ENCODE results near the gene CGB3.
"Not testable (repeated sequence)": the region's sequence is repeated elsewhere in the genome, so short reads cannot be mapped to it uniquely, and the experiment has no call there.

CGB3 gene

DNA sequence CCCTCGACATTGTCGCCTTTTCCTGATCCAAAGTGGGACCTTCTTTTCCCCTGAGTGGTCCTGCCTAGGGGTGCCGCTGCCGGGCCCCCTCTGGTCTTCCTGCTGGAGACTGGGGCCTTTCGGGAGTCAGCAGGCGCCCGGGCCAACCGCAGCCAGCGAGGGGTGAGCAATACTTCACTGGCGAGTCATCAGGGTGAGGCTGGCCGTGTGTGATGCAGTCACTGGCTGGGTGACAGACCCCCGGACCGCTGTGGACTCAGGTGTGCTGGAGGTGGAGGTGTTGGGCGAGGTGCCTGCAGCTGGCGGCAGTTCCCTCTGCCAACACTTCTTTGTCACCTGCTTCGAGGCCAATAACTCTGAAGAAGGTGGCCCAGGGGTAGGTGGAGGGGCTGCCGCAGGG is 18.0 kb upstream of the CGB3 start:
- DNase-seq: no peak

DNA sequence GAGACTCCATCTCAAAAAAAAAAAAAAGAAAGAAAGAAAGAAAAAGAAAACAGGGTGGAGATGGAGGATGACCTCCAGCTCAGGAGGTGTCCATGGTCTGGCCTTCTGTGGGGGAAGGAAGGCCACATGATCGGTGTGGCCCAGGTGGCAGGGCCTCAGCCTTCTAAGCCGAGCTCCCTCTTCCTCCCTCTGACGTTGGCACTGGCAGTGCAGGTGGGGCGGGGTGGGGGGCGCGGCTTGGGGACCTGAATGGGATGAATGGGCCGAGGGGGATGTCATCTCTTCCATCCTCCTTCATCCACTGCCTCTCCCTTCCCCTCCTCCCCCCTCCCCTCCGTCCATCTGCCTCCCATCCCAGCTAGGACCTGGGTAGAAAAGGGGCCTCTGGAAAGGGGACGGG is 15.6 kb upstream of the CGB3 start:
- DNase-seq: not testable (repeated sequence)

DNA sequence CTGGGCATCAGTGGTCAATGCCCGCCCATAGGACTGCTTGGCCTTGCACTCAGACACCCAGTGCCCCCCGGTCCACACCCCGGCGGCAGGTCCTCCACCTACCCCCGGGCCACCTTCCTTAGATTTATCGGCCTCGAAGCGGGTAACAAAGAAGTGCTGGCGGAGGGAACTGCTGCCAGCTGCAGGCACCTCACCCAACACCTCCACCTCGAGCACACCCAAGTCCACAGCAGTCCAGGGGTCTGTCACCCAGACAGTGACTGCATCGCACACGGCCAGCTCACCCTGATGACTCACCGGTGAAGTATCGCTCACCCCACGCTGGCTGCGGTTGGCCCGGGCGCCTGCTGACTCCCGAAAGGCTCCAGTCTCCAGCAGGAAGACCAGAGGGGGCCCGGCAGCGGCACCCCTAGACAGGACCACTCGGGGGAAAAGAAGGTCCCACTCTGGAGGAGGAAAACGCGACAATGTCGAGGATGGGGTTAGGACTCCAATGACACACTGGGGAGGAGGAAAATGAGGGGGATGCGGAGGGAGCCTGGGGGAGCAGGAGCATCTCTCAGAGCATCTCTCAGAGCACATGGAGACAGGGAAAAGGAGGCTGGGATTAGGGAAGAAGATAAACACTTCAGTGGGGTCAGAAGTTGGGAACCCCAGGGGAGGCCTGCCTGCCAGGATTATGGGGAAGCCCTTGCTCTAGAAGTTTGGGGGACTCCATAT is 14.6 kb upstream of the CGB3 start:
- not testable (repeated sequence) for DNase-seq

DNA sequence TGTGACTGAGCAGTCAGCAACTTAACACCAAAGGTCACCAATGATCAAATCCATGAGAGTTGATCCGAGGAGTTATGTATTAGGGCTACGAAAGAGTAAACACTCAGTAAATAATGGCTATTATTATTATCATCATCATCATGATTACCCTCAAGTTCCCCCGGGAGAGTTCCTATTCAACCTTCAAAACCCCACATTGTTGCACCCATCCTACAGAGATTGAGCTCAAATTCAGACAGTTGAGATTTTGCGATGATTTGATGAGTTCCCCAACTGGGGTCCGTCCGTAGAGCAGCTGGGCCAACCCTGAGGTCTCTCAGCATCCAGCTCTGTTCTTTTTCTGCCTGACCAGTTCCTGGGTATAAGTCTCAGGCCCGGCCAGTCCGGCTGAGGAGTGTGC is 14.0 kb upstream of the CGB3 start:
- not testable (repeated sequence) for DNase-seq

DNA sequence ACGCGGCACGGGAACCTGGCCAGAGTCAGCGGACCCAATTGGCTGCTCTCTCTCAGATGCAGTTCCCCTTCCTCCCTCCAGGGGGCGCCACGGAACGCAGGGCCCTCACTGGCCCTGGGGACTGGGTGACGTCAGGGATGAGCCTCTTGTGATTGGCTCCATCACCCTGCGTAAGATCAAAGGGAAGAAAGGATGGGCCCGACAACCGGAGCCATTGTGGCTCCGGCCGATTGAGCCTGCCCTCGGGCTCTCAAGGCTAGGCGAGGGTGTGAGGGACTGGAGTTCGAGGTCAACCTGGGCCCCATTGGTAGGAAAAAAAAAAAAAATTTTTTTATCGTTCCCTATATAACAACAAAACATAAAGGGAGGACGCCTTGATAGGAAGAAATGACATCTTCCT is 12.7 kb upstream of the CGB3 start, which contains the start of gene CGB1:
Gene CGB1, minus strand, starts transcription at position 81 of the 400 bp plus-strand sequence. CDS start 184 bp downstream, outside the sequence.
- not testable (repeated sequence) for DNase-seq

DNA sequence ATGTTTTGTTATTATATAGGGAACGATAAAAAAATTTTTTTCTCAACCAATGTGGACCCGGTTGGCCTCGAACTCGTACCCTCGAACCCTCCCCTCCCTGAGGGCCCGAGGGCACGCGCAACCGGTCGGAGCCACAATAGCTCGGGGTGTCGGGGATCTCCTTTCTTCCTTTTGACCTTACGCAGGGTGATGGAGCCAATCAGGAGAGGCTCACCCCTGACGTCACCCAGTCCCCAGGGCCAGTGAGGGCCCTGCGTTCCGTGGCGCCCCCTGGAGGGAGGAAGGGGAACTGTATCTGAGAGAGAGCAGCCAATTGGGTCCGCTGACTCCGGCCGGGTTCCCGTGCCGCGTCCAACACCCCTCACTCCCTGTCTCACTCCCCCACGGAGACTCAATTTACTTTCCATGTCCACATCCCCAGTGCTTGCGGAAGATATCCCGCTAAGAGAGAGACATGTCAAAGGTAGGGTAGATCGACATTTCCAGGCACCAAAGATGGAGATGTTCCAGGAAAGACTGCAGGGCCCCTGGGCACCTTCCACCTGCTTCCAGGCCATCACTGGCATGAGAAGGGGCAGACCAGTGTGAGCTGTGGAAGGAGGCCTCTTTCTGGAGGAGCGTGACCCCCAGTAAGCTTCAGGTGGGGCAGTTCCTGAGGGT is 7.6 kb upstream of the CGB3 start, which contains the start of gene CGB2:
Gene CGB2, plus strand, starts transcription at position 249 of the 660 bp plus-strand sequence. Its CDS starts 206 bp downstream, at position 455.
- not testable (repeated sequence) for DNase-seq

DNA sequence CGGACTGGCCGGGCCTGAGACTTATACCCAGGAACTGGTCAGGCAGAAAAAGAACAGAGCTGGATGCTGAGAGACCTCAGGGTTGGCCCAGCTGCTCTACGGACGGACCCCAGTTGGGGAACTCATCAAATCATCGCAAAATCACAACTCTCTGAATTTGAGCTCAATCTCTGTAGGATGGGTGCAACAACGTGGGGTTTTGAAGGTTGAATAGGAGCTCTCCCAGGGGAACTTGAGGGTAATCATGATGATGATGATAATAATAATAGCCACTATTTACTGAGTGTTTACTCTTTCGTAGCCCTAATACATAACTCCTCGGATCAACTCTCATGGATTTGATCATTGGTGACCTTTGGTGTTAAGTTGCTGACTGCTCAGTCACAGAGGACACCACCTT is 6.2 kb upstream of the CGB3 start:
- DNase-seq: not testable (repeated sequence)

DNA sequence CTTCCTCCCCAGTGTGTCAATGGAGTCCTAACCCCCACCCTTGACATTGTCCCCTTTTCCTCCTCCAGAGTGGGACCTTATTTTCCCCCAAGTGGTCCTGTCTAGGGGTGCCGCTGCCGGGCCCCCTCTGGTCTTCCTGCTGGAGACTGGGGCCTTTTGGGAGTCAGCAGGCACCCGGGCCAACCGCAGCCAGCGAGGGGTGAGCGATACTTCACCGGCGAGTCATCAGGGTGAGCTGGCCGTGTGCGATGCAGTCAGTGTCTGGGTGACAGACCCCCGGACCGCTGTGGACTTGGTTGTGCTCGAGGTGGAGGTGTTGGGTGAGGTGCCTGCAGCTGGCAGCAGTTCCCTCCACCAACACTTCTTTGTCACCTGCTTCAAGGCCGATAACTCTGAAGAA is 5.6 kb upstream of the CGB3 start:
- not testable (repeated sequence) for DNase-seq

DNA sequence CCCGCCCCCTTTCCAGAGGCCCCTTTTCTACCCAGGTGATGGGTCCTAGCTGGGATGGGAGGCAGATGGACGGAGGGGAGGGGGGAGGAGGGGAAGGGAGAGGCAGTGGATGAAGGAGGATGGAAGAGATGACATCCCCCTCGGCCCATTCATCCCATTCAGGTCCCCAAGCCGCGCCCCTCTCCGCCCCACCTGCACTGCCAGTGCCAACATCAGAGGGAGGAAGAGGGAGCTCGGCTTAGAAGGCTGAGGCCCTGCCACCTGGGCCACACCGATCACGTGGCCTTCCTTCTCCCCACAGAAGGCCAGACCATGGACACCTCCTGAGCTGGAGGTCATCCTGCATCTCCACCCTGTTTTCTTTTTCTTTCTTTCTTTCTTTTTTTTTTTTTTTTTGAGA is 4.6 kb upstream of the CGB3 start:
- DNase-seq: not testable (repeated sequence)

DNA sequence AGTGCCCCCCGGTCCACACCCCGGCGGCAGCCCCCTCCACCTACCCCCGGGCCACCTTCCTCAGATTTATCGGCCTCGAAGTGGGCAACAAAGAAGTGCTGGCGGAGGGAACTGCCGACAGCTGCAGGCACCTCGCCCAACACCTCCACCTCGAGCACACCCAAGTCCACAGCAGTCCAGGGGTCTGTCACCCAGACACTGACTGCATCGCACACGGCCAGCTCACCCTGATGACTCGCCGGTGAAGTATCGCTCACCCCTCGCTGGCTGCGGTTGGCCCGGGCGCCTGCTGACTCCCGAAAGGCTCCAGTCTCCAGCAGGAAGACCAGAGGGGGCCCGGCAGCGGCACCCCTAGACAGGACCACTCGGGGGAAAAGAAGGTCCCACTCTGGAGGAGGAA is 1.5 kb upstream of the CGB3 start:
- not testable (repeated sequence) for DNase-seq

DNA sequence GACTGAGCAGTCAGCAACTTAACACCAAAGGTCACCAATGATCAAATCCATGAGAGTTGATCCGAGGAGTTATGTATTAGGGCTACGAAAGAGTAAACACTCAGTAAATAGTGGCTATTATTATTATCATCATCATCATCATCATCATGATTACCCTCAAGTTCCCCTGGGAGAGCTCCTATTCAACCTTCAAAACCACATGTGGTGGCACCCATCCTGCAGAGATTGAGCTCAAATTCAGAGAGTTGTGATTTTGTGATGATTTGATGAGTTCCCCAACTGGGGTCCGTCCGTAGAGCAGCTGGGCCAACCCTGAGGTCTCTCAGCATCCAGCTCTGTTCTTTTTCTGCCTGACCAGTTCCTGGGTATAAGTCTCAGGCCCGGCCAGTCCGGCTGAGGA is 955 bp upstream of the CGB3 start:
- not testable (repeated sequence) for DNase-seq

DNA sequence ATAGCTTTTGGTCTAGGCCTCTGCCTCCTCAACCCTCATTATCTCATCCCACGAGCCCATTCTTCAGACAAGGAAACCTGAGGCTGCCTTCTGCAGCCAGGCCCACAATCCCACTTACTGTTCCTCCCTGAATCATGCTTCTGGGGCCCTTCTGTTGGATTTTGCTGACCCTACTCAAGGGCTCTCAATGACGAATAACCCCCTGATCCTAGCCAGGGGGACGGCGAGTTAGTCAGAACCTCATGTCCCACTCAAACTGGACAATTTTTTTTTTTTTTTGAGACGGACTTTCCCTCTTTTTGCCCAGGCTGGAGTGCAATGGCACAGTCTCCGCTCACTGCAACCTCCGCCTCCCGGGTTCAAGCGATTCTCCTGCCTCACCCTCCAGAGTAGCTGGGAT is 2.0 kb downstream of the CGB3 start:
- DNase-seq: no peak

DNA sequence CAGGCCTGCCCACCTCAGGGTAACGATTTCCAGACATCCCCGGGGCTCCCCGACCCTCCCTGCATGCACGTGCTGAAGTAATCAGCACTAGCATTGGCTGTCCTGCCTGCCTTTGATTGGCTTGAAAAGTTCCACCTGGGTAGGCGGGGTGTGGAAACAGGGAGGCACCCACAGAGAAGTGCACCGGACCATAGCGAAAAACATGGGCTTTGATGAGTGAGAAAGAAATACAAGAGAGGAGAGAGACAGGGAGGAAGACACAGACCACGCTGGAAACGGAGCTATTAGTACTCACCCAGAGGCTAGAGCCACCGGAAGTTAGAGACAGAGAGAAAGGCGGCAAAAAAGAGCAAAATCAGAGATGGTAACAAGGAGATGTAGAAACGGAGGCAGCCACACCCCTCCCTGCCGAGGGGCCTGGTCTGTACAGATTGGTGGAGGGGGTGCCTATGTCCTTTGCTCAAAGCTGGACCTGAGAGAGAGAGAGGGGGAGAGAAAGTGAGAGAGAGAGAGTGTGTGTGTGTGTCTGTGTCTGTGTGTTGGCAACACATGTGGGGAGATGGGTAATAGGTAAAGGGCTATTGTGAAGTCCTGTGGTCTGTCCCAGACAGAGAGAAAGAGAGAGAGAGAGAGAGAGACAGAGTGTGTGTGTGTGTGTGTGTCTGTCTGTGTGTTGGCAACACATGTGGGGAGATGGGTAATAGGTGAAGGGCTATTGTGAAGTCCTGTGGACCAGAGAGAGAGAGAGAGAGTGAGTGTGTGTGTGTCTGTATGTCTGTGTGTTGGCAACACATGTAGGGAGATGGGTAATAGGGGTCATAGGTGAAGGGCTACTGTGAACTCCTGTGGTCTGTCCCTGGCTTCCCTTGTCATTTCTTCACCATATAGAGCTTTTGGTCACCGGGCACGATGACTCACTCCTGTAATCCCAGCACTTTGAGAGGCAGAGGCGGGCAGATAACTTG is 2.9 kb downstream of the CGB3 start:
- DNase-seq: no peak

DNA sequence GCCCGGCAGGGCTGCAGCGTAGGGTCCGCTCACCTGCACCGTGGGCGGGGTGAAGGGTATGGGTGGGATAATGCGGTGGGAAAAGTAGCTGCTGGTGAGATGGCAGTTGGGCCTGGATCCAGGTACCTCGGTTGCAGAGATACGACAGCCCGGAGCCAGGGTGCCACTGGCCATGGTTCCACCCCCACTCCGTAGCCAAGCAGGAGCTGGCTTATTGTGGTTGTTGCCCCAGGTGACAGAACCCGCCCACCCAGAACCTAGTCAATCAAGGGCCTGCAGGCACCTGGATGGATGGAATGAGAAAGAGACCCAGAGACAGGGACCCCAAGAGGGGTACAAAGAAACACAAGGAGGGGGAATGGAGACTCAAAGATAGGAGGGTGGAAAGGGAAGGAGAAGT is 3.8 kb downstream of the CGB3 start:
- DNase-seq: no peak

DNA sequence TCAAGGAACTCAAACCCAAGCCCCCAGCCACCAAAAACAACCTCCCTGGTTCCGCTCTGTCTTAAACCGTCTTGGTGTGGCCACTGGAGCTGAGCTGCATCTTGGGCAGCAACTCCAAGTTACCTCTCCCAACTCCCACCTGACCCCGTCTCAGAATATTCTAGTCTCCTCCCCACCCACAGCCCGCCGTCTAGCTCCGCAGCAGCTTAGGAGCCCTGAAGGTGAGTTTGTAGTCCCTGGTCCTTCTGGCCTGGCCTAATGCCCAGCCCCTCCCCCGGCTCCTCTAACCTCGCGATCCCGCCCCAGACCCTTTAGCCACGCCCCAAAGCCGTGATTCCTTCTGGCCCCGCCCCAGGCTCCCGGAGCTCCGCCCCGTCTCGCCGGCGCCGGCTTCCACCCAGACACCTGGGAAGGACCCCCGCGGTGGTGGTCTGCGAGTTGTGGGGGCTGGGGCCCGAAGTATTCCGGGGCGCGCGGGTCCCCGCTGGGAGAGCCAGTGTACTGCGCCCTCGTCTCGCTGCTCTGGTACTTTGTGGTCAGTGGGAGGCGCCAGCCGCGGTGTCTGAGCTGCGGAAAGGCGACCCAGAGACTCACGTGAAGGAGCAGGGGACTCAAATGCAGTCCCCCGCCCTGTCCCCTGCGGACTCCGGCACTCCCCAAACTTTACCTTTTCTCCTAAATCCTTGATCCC is 4.7 kb downstream of the CGB3 start:
- DNase-seq: no peak

DNA sequence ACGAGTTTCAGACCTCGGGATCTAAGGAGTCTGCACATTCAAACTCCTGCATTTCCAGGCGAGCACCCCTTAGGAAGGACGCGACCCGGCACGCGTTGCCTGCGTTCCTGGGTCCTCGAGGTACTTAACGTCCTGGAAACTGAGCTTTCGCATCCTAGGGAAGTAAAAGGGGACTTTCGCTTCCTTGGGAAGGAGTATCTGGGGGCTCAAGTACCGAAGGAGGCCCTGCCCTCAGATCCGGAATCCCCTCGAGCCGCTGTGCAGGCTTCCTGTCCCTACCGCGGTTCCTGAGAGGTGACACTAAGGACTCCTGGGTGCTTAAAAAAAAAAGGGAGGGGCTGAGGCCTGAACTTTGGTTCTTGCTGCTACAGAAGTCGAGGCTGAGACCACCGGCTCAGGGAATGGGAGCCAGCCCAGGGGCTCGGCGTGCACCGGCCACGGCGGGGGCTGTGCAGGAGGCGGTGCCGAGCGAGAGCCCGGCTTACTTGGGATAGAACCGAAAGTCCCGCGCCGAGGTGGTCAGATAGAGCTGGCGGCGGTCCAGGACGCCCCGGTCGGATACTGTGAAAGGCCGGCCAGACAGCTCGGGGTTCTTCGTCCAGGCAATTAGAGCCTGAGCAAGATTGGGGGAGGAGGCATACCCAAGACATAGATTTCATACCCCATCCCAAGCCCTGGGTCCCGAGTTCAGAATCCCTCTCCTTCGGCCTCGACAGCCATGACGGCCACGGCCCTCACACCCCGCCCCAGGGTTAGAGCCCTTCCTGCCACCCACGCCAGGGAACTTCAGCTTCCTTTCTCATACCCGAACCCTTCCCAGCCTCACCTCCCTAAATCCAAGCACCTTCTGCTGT is 5.5 kb downstream of the CGB3 start:
- not testable (repeated sequence) for DNase-seq

DNA sequence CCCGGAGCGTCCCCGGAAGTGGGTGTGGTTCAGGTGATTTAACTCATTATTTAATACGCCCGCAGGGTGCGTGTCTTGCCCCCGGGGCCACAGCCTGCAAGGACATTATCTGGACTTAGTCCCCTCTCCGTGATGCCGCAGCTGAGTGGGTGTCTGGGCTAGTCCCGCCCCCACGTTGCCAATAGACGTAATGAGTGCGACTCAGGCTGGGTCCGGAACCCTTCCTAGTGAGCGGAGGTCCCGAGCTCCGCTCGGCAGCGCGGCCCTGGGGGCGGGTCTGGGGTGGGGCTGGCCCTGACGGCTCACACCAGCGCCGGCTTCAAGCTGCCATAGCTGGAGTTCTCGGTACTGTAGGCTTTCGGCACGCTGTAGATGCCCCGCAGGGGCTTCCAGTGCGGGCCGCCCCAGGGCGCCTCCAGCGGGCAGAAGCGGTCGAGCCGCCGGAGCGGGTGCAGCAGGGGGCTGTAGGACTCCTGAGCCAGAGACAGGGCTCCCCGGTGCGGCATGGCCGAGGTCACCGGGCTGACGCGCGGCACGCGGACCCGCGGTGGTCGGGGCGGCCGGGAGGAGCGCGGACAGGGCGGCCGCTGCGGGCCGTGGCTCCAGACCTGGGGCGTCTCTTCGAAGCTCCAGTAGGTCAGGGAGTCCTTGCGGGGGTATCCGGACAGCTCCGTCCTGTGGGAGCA is 6.3 kb downstream of the CGB3 start:
- no peak for DNase-seq

DNA sequence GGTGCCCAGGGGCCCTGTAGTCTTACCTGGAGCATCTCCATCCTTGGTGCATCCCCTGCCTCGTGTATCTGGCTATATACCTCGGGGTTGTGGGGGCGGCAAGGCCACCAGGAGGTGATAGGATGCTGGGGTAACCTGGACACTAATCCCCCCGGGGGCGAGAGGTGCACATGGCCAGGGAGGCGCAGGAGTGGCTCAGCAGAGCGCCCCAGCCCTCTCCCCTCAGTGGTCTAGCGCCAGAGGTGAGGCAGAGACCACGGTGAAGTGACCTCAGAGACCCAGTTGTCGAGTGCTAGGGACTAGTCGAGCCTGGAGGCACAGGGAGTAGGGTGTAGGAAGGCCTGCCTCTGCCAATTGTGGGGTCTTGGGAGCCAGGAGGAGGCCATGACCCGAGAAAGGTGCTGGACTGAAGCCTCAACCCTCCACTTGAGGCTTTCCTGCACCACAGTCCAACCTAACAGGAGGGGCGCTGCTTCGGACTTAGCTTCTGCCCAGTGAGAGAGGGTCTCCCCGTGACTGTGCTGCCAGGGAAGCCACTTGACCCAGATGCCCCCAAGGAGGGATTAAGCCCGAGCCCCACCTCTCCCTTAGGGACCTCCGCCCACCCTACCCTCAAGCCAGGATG is 7.0 kb downstream of the CGB3 start, which contains the start of gene LHB:
Gene LHB, minus strand, starts transcription at position 51 of the 625 bp plus-strand sequence. Its CDS starts 10 bp downstream, at position 41.
- no peak for DNase-seq

DNA sequence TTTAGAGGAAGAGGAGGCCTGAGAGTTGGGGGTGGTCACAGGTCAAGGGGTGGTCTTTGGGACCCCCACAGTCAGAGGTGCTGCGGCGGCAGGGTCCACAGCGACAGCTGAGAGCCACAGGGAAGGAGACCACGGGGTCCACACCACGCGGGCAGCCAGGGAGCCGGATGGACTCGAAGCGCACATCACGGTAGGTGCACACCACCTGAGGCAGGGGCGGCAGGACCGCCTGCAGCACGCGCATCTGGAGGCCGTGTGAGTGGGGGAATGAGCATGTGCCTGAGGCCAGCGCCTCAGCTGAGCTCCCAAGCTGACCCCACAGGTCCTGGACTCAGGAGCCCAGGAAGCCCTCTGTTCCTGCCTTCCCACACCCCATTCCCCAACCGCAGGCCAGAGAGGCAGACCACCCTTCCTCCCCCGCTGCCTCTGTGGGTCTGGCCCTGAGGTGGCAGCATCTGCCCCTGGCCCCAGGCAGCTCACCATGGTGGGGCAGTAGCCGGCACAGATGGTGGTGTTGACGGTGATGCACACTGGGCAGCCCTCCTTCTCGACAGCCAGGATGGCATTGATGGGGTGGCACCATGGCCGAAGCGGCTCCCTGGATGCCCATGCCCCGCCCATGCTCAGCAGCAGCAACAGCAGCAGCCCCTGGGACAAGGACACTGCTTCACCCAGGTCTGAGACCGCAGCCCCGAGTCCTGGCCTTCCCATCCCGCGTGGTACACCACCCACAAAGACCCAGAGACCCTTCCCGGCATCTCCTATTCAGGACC is 7.9 kb downstream of the CGB3 start:
- no peak for DNase-seq
